HCT116 (cell line): ENCODE measurements around the gene FNBP1. TPM values are rescaled to one million over a fixed set of nuclear protein-coding genes. Genes with fewer than 3 reads are reported as not detected.

Experiments used
- ATAC-seq: fragments of 200-7000 bp; cut with Tn5 transposase; 2 replicates; pipeline ENCODE4 v1.9.1; 2020; ENCODE audit warnings: mild to moderate bottlenecking, moderate library complexity
- BruUV-seq: library from RNA; stranded (reverse); fragments of 400-500 nt; replicated peaks from 2 replicates; lab custom pipeline; 2021; lab: Mats Ljungman, UMichigan
- CTCF ChIA-PET: fragments of 300-600 bp; sonication (Branson Sonifier 250); formaldehyde crosslinking; loops from one replicate; lab custom pipeline; 2021; ENCODE audit warnings: antibody characterized with exemption; lab: Charles Lee
- POLR2A ChIA-PET: fragments of 300-600, 350-600 bp; sonication (Branson Sonifier 250); formaldehyde crosslinking; loops from one replicate; lab custom pipeline; 2021; ENCODE audit warnings: antibody characterized with exemption; lab: Charles Lee
- RAD21 ChIA-PET, 2 experiments: fragments of 300-600 bp; sonication (Branson Sonifier 250); formaldehyde crosslinking; loops; one replicate each; lab custom pipeline; 2023; ENCODE audit warnings: low total read pairs in 2 of 2; ENCODE audit not compliant: uncharacterized antibody in 2 of 2, unreplicated experiment in 2 of 2, low non-redundant PET in 1 of 2; lab: Charles Lee
- DNase-seq: peaks from one replicate; pipeline ENCODE4 v3.0.0-alpha.2; 2010; ENCODE audit warnings: low read depth, low spot score
- H2AFZ ChIP-seq: fragments of 200-600 bp; shearing (Covaris generic), sonication (generic); 2 replicates; pipeline ENCODE4 v1.6.1; 2017; ENCODE audit warnings: low read depth, mixed run types, mixed read lengths, antibody characterized with exemption, low read length; ENCODE audit not compliant: poor library complexity, severe bottlenecking
- H3K27ac ChIP-seq: 2 replicates; pipeline ENCODE4 v1.5.1; 2012; ENCODE audit warnings: low read depth, low read length
- H3K27me3 ChIP-seq: fragments of 200-600 bp; sonication (generic); 2 replicates; pipeline ENCODE4 v1.6.1; 2016; ENCODE audit warnings: mixed run types, low read length, mixed read lengths; ENCODE audit not compliant: insufficient read depth
- H3K36me3 ChIP-seq, 2 experiments: fragments of 200-500 bp in 1 of 2; fragments of 200-600 bp in 1 of 2; sonication (Bioruptor generic) in 1 of 2; sonication (generic) in 1 of 2; 2 replicates each; pipeline versions ENCODE4 v1.5.1 to v1.6.1; 2014 to 2016; ENCODE audit warnings: low read length in 2 of 2, inconsistent platforms in 1 of 2, mixed read lengths in 1 of 2, mixed run types in 1 of 2; ENCODE audit not compliant: insufficient read depth in 2 of 2, control insufficient read depth in 1 of 2
- H3K4me1 ChIP-seq, 2 experiments: fragments of 200-600 bp in 1 of 2; sonication (generic) in 1 of 2; 2 replicates each; pipeline versions ENCODE4 v1.5.1 to v1.6.1; 2012 to 2017; ENCODE audit warnings: low read length in 2 of 2, inconsistent platforms in 1 of 2, mild to moderate bottlenecking in 1 of 2, mixed read lengths in 1 of 2, mixed run types in 1 of 2, moderate library complexity in 1 of 2; ENCODE audit not compliant: insufficient read depth in 2 of 2, control insufficient read depth in 1 of 2
- H3K4me2 ChIP-seq: fragments of 200-600 bp; sonication (generic); 2 replicates; pipeline ENCODE4 v1.6.1; 2017; ENCODE audit warnings: mixed run types, low read length, mixed read lengths
- H3K4me3 ChIP-seq, 2 experiments: fragments of 200-600 bp in 1 of 2; sonication (generic) in 1 of 2; replicated peaks in 1 of 2; 2 replicates each; pipeline ENCODE4 v1.5.1; 2011 to 2016; ENCODE audit warnings: low read length in 2 of 2, control low read depth in 1 of 2, low read depth in 1 of 2, mild to moderate bottlenecking in 1 of 2, mixed read lengths in 1 of 2, mixed run types in 1 of 2
- H3K79me2 ChIP-seq: fragments of 200-600 bp; sonication (generic); 2 replicates; pipeline ENCODE4 v1.6.1; 2017; ENCODE audit warnings: mild to moderate bottlenecking, mixed run types, low read length, moderate library complexity, mixed read lengths; ENCODE audit not compliant: insufficient read depth
- H3K9ac ChIP-seq: fragments of 200-600 bp; sonication (generic); 2 replicates; pipeline ENCODE4 v1.6.1; 2016; ENCODE audit warnings: low read length, mixed read lengths
- H3K9me2 ChIP-seq: fragments of 200-600 bp; sonication (generic), shearing (Covaris generic); 2 replicates; pipeline ENCODE4 v1.6.1; 2017; ENCODE audit warnings: mixed run types, mild to moderate bottlenecking, moderate library complexity; ENCODE audit not compliant: insufficient read depth
- H3K9me3 ChIP-seq, 2 experiments: fragments of 200-500 bp in 1 of 2; fragments of 200-600 bp in 1 of 2; sonication (Bioruptor generic) in 1 of 2; sonication (generic) in 1 of 2; 2 replicates each; pipeline ENCODE4 v1.6.1; 2014 to 2017; ENCODE audit warnings: low read length in 2 of 2, mixed read lengths in 2 of 2, inconsistent platforms in 1 of 2, low read depth in 1 of 2, mild to moderate bottlenecking in 1 of 2, mixed run types in 1 of 2, moderate library complexity in 1 of 2; ENCODE audit not compliant: control insufficient read depth in 1 of 2, insufficient read depth in 1 of 2
- H4K20me1 ChIP-seq: fragments of 200-600 bp; sonication (generic), shearing (Covaris generic); 2 replicates; pipeline ENCODE4 v1.6.1; 2017; ENCODE audit warnings: mixed run types, mild to moderate bottlenecking, moderate library complexity; ENCODE audit not compliant: insufficient read depth
- CEBPB ChIP-seq: IDR thresholded peaks from 2 replicates; pipeline ENCODE4 v1.6.1; 2012; ENCODE audit warnings: low read depth
- EGR1 ChIP-seq: IDR thresholded peaks from 2 replicates; pipeline ENCODE4 v1.6.1; 2012; ENCODE audit warnings: low read depth
- EZH2phosphoT487 ChIP-seq: fragments of 200-600 bp; IDR thresholded peaks from 2 replicates; pipeline ENCODE4 v1.6.1; 2018; ENCODE audit warnings: antibody characterized with exemption, borderline replicate concordance
- FOSL1 ChIP-seq: IDR thresholded peaks from 2 replicates; pipeline ENCODE4 v1.6.1; 2012; ENCODE audit warnings: low read depth
- JUND ChIP-seq: IDR thresholded peaks from 2 replicates; pipeline ENCODE4 v1.6.1; 2012
- SIN3A ChIP-seq: IDR thresholded peaks from 2 replicates; pipeline ENCODE4 v1.6.1; 2012; ENCODE audit warnings: low read depth
- SP1 ChIP-seq: IDR thresholded peaks from 2 replicates; pipeline ENCODE4 v1.6.1; 2012; ENCODE audit warnings: low read depth
- TCF7L2 ChIP-seq: IDR thresholded peaks from 2 replicates; pipeline ENCODE4 v1.7.0; 2011; ENCODE audit warnings: borderline replicate concordance, inconsistent platforms; ENCODE audit not compliant: insufficient read depth, insufficient read length; ENCODE audit errors: extremely low read depth
- YY1 ChIP-seq: IDR thresholded peaks from 2 replicates; pipeline ENCODE4 v1.6.1; 2011; ENCODE audit warnings: low read length, low read depth, moderate library complexity, mild to moderate bottlenecking; ENCODE audit not compliant: insufficient replicate concordance; ENCODE audit errors: extremely low read depth
- ZNF274 ChIP-seq: fragments of 200-500 bp; sonication (Bioruptor generic); IDR thresholded peaks from 2 replicates; pipeline ENCODE4 v1.6.1; 2014; ENCODE audit warnings: mild to moderate bottlenecking, low read depth, low read length, inconsistent platforms
- intact Hi-C: fragments of 100-400 bp; cut with micrococcal nuclease; formaldehyde crosslinking; loops from 2 replicates; pipeline ENCODE4 v1.10.0; 2022
- total RNA-seq: library from RNA; stranded (reverse); gene quantifications from one replicate; pipeline ENCODE4 v1.2.1, GENCODE V29; 2021; ENCODE audit not compliant: unreplicated experiment

Gene FNBP1
- total RNA-seq, 1 experiment from 2014 or later, result 25.0 TPM

DNA sequence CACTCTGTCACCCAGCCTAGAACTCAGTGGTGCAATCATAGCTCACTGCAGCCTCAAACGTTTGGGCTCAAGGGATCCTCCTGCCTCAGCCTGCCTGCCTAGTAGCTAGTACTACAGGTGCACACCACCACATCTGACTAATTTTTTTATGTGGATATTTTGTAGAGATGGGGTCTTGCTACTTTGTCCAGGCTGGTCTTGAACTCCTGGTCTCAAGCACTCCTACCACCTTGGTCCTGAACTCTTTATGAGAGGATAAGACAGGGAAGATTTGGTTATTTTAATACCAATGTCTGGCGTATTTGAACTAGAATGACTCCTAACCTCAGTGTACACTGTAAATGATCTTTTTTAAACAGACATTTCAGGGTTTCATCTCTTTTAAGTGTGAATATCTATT lies 19.8 kb upstream of the FNBP1 start:
- ChIA-PET POLR2A (no interaction called here), CTCF (no interaction called here), RAD21 (no interaction called here)
- Histone ChIP-seq H3K9ac (no peak overlapping the region), H3K4me2 (no peak overlapping the region), H3K4me1 (no peaks in the 10 kb centered on the region), H3K4me3 (no peak overlapping the region), H3K79me2 (peaks cover 42% of the 10 kb centered on the region), H3K9me3 (no peaks in the 10 kb centered on the region), H3K27ac (no peak overlapping the region), H3K27me3 (no peaks in the 10 kb centered on the region), H3K36me3 (no peaks in the 10 kb centered on the region), H3K9me2 (no peaks in the 10 kb centered on the region), H4K20me1 (no peaks in the 10 kb centered on the region), H2AFZ (no peak overlapping the region)
- intact Hi-C loops, result no loop called here
- no peak for ATAC-seq
- DNase-seq, result no peak
- TF ChIP-seq EZH2phosphoT487, result no peak
- TF ChIP-seq CEBPB, result no peak
- no peak for TF ChIP-seq JUND
- TF ChIP-seq SP1, result no peak
- TF ChIP-seq EGR1, result no peak
- TF ChIP-seq TCF7L2, result no peak
- no peak for TF ChIP-seq FOSL1
- BruUV-seq, result no TSS peak

DNA sequence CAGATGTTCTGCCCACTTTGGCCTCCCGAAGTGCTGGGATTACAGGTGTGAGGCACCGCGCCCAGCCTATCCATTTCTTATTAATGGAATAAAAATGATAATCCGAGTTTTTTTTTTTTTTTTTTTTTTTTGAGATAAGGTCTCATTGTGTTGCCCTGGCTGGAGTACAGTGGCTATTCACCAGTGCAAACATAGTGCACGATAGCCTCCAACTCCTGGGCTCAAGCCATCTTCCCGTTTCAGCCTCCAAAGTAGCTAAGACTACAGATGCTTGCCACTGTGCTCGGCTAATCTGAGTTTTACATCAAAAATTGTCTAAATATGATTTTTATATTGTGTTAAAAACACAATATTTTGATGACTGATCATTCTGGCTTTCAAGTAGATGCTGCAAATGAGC lies 17.3 kb upstream of the FNBP1 start:
- Histone ChIP-seq H4K20me1 (no peaks in the 10 kb centered on the region), H3K27me3 (no peaks in the 10 kb centered on the region), H3K79me2 (peaks cover 52% of the 10 kb centered on the region), H3K4me2 (no peak overlapping the region), H3K9ac (no peak overlapping the region), H3K4me3 (no peak overlapping the region), H3K36me3 (no peaks in the 10 kb centered on the region), H3K9me2 (no peaks in the 10 kb centered on the region), H2AFZ (no peak overlapping the region), H3K4me1 (no peaks in the 10 kb centered on the region), H3K9me3 (no peaks in the 10 kb centered on the region), H3K27ac (no peak overlapping the region)
- ATAC-seq (no peak), DNase-seq (no peak)
- POLR2A ChIA-PET, result no interaction called here
- RAD21 ChIA-PET, result no interaction called here
- no TSS peak for BruUV-seq
- TF ChIP-seq ZNF274 (no peak), YY1 (no peak), SIN3A (no peak), SP1 (no peak)
- intact Hi-C loops, result no loop called here
- CTCF ChIA-PET, result no interaction called here
